Thoracic aorta (tissue), 2 donors: ENCODE results near the gene RAI1. TPM values are rescaled to one million over a fixed set of nuclear protein-coding genes. Genes with fewer than 3 reads are reported as not detected.

Experiments
- ATAC-seq: fragments of 150-250 bp; one replicate; pipeline ENCODE4 v1.8.0; 2017; ENCODE audit warnings: low read depth; ENCODE audit not compliant: insufficient number of reproducible peaks, low FRiP score
- DNase-seq: peaks from one replicate; pipeline ENCODE4 v3.0.0-alpha.2; 2020; ENCODE audit warnings: low spot score
- H3K27ac ChIP-seq, 2 donors: fragments of 200-600 bp; sonication (generic); 1 replicate in 1 of 2; 2 replicates in 1 of 2; pipeline ENCODE4 v1.5.1; 2016; ENCODE audit warnings: mild to moderate bottlenecking in 2 of 2, moderate library complexity in 2 of 2
- H3K27me3 ChIP-seq: fragments of 200-600 bp; sonication (generic); replicated peaks from 2 replicates; pipeline ENCODE4 v1.6.0; 2016; ENCODE audit warnings: mild to moderate bottlenecking; ENCODE audit not compliant: insufficient read depth
- H3K36me3 ChIP-seq: fragments of 200-600 bp; sonication (generic); one replicate; pipeline ENCODE4 v1.5.1; 2016
- H3K4me1 ChIP-seq, 2 donors: fragments of 200-600 bp; sonication (generic); 1 replicate in 1 of 2; 2 replicates in 1 of 2; pipeline versions ENCODE4 v1.5.1 to v1.6.0; 2016; ENCODE audit warnings: low read depth in 2 of 2, mild to moderate bottlenecking in 1 of 2; ENCODE audit not compliant: control insufficient read depth in 1 of 2
- H3K4me3 ChIP-seq: fragments of 200-600 bp; sonication (generic); 2 replicates; pipeline ENCODE4 v1.5.1; 2016; ENCODE audit warnings: mild to moderate bottlenecking
- H3K9me3 ChIP-seq: fragments of 200-600 bp; sonication (generic); 2 replicates; pipeline ENCODE4 v1.5.1; 2016
- CTCF ChIP-seq: fragments of 200-600 bp; sonication (generic); IDR thresholded peaks from one replicate; pipeline ENCODE4 v1.5.1; 2019; ENCODE audit warnings: antibody characterized with exemption
- total RNA-seq, 2 donors: library from RNA; depleted of rRNA; stranded (reverse); fragments of >200 nt; gene quantifications; one replicate each; pipeline versions ENCODE4 v1.1.0 to v1.2.3, GENCODE V29; 2016

RAI1 gene
- total RNA-seq, 2 donors from 2014 or later: 21.0 to 31.5 TPM

DNA sequence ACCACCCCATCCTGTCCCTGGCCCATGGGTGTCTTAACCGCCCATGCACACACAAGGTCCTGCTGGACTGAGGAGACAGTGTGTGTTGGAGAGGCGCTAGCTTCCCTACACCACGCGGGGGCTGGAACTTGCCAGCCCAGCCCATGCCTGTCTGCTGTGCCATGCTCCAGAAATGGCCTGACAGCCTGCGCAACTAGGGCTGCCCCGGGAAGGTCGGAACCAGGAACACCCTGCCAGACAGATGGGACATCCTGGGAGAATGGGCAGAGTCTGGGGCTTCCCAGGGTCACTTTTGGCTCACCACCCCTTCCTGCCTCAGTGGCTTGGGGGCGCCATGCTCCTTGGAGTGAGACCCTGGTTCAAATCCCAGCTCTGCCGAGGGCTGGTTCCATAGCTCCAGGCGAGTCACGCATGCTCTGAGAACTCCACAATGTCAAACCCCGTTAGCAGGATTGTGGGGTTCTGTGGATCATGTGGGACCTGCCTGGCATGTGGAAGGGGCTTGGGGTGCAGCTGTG, 119.3 kb downstream of the RAI1 start:
- Histone ChIP-seq H3K4me3 (no peak overlapping the region), H3K27ac (no peak overlapping the region), H3K27me3 (no peaks in the 10 kb centered on the region), H3K9me3 (no peaks in the 10 kb centered on the region), H3K36me3 (peaks cover 15% of the 10 kb centered on the region), H3K4me1 (no peaks in the 10 kb centered on the region)
- DNase-seq (no peak), ATAC-seq (no peak)
- TF ChIP-seq CTCF: no peak

DNA sequence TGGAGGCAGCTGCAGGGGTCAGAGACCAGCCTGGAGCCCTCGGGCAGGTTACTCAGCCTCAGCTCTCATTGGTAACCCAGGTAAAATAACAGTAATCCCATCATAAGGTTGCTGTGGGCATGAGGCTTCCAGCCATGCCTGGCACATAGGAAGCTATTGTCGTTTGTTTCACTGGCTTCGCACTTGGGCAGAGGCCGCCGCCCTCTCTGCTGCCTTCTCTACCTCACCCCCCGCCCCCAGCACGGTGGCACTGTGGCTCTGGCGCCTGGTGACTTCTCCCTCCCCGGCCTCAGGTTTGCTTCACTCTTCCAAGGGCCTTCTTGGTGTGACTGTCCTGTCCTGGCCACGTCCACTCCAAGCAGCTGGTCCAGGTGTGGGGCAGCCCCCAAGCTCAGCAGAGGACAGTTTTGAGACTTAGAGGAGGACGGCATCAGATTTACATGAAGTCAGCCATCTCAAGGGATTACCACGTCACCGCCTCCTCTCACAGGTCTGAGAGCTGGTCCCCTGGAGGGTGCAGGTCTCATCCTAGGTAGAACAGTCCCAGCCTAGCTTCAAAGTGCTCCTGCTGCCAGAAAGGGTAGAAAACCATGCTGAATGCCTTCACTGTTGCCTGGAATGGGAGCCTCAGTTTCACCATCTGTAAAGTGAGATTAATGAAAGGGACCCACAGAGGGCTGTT, 120.7 kb downstream of the RAI1 start:
- H3K27ac ChIP-seq: no peak overlapping the region
- no peaks in the 10 kb centered on the region for H3K27me3 ChIP-seq
- DNase-seq (no peak), ATAC-seq (no peak)
- no peaks in the 10 kb centered on the region for H3K4me1 ChIP-seq
- H3K4me3 ChIP-seq: no peak overlapping the region
- H3K9me3 ChIP-seq: no peaks in the 10 kb centered on the region
- TF ChIP-seq CTCF: no peak
- peaks cover 15% of the 10 kb centered on the region for H3K36me3 ChIP-seq

DNA sequence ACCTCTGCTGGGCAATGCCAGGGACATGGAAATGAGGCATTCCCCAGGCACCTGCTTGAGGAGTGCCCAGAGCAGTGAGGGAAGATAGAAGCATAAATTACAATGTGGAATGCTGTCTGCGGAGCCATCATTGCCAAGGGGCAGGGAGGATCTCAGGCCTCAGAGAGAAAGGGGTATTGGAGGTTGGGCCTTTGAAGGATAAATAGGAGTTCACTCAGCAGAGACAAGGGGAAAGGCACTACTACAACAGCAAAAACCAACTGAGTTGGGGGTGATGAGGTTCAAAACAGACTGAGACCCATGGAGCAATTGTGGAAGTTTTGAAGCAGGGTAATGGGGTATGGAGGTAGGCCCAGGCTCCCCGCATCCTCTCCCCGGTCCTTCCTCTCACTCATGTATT, 122.7 kb downstream of the RAI1 start:
- Histone ChIP-seq H3K9me3 (no peaks in the 10 kb centered on the region), H3K27me3 (no peaks in the 10 kb centered on the region), H3K27ac (no peak overlapping the region), H3K36me3 (peaks cover 10% of the 10 kb centered on the region), H3K4me1 (no peaks in the 10 kb centered on the region), H3K4me3 (no peak overlapping the region)
- ATAC-seq (no peak), DNase-seq (no peak)
- TF ChIP-seq CTCF: no peak

DNA sequence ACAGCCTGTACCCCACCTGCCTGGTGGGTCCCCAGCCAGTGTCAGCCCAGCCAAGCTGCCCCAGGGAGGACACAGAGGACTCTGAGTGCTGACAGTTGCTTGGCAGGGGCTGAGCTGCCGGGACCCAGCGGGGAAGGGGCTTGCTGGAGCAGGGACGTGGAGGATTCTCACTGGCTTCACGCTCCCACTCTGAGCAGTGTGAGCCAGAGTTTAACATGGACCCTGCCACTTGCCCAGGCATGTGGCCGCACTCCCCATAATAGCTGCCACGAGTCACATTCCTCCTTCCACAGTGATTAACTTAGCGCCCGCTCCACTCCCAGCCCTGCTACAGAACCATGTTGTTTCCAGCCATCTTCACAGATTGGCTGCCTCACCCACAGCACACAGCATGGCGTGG, 124.3 kb downstream of the RAI1 start:
- Histone ChIP-seq H3K27me3 (no peaks in the 10 kb centered on the region), H3K4me3 (no peak overlapping the region), H3K36me3 (peaks cover 10% of the 10 kb centered on the region), H3K9me3 (no peaks in the 10 kb centered on the region), H3K27ac (no peak overlapping the region), H3K4me1 (peaks cover 0 to 4% of the 10 kb centered on the region in 2 donors)
- ATAC-seq (no peak), DNase-seq (no peak)
- TF ChIP-seq CTCF: no peak

DNA sequence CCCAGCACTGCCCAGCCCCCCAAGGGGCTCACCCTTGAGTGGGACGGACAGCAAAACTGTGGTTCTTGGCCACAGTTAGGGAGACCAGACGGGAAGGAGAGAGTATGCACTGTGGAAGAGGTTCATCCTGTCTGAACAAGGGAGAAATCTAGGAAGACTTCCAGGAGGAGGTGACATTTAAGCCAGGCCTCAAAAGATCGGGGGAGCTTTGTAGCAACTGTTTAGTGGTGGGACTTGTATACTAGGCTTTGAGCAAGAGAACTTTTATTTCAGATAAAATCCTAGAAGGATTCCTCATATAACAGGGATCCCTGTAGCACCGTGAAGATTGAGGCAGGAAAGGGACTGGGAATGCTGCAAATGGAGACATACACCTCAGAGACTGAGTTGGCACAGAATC, 124.8 kb downstream of the RAI1 start:
- Histone ChIP-seq H3K27me3 (no peaks in the 10 kb centered on the region), H3K36me3 (peaks cover 10% of the 10 kb centered on the region), H3K4me3 (no peak overlapping the region), H3K9me3 (no peaks in the 10 kb centered on the region), H3K4me1 (peaks cover 0 to 4% of the 10 kb centered on the region in 2 donors), H3K27ac (no peak overlapping the region)
- no peak for ATAC-seq
- no peak for DNase-seq
- TF ChIP-seq CTCF: no peak
